ENCODE results near the gene EDA.

- no peak for TF ChIP-seq CTCF (IDR thresholded peaks at IDR 0.05)
- TF ChIP-seq ZFX (IDR thresholded peaks at IDR 0.05; ENCODE audit: borderline replicate concordance): no peak
Observed at GRCh38 chrX:69987691-69988090, 371.8 kb downstream of the EDA start.
